Tibial artery (tissue), 4 donors: Measurements from ENCODE around the gene C1orf210.

Source experiments
- DNase-seq, 2 donors: peaks; one replicate each; pipeline ENCODE4 v3.0.0-alpha.2; 2019
- H3K27ac ChIP-seq, 2 donors: fragments of 200-600 bp; sonication (generic) in 1 of 2; 1 replicate in 1 of 2; 2 replicates in 1 of 2; pipeline ENCODE4 v1.5.1; 2018 to 2019; ENCODE audit warnings: mild to moderate bottlenecking in 1 of 2
- H3K27me3 ChIP-seq, 2 donors: fragments of 200-600 bp; sonication (generic) in 1 of 2; one replicate each; pipeline versions ENCODE4 v1.5.1 to v1.6.0; 2016 to 2019
- H3K36me3 ChIP-seq, 3 donors: fragments of 200-600 bp; sonication (generic) in 2 of 3; one replicate each; pipeline ENCODE4 v1.5.1; 2016 to 2019; ENCODE audit warnings: mild to moderate bottlenecking in 2 of 3
- H3K4me1 ChIP-seq, 4 donors: fragments of 200-600 bp; sonication (generic) in 2 of 4; 1 replicate in 3 of 4; 2 replicates in 1 of 4; pipeline ENCODE4 v1.5.1; 2016 to 2019
- H3K4me3 ChIP-seq, 2 donors: fragments of 200-600 bp; sonication (generic) in 1 of 2; 1 replicate in 1 of 2; 2 replicates in 1 of 2; pipeline ENCODE4 v1.5.1; 2018 to 2019; ENCODE audit warnings: mild to moderate bottlenecking in 2 of 2
- H3K9me3 ChIP-seq, 3 donors: fragments of 200-600 bp; sonication (generic) in 1 of 3; one replicate each; pipeline ENCODE4 v1.5.1; 2016 to 2019
- CTCF ChIP-seq, 2 experiments: fragments of 200-600 bp in 1 of 2; fragments of 450-650 bp in 1 of 2; IDR thresholded peaks; one replicate each; pipeline ENCODE4 v1.5.1; 2017 to 2019; ENCODE audit warnings: antibody characterized with exemption in 2 of 2, mild to moderate bottlenecking in 1 of 2, moderate library complexity in 1 of 2
- intact Hi-C: fragments of 100-400 bp; cut with DNase I; formaldehyde crosslinking; loops from one replicate; pipeline ENCODE4 v1.15.0; 2023; ENCODE audit warnings: low total_unique reads

Gene C1orf210

GRCh38 chr1:43253173-43253572 lies 32.2 kb downstream of the C1orf210 start:
- H3K9me3 ChIP-seq = no peaks in the 10 kb centered on the region
- H3K27ac ChIP-seq = no peak overlapping the region
- H3K4me1 ChIP-seq = no peaks in the 10 kb centered on the region
- H3K27me3 ChIP-seq = no peaks in the 10 kb centered on the region
- H3K4me3 ChIP-seq = no peak overlapping the region
- no peaks in the 10 kb centered on the region for H3K36me3 ChIP-seq
- intact Hi-C loops = no loop called here
- no peak for TF ChIP-seq CTCF (IDR thresholded peaks at IDR 0.05)
- peak in 1 of 2 donors; percentile 48 for DNase-seq

DNA sequence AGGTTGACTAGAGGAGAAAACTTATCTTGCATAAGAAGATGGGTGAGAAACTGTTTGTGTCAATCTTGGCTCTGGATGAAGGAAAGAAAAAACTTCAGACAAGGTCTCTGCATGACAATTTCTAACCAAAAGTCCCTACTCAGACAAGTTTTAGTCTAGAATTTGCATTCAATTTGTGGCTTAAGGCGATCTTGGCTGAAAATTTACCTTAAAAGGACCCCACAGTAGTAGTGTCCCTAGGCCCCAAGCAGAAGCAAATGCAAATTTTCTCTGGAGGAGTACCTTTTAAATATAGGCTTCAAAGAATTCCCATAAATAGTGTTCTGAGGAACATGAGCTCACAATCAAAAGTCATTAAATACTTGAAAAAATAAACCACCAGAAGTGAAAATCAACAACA lies 33.2 kb downstream of the C1orf210 start:
- TF ChIP-seq CTCF (IDR thresholded peaks at IDR 0.05) = no peak
- H3K36me3 ChIP-seq = no peaks in the 10 kb centered on the region
- H3K4me3 ChIP-seq = no peak overlapping the region
- H3K27me3 ChIP-seq = no peaks in the 10 kb centered on the region
- no peak for DNase-seq
- no peak overlapping the region for H3K27ac ChIP-seq
- H3K9me3 ChIP-seq = no peaks in the 10 kb centered on the region
- no peaks in the 10 kb centered on the region for H3K4me1 ChIP-seq
- intact Hi-C loops = no loop called here

DNA sequence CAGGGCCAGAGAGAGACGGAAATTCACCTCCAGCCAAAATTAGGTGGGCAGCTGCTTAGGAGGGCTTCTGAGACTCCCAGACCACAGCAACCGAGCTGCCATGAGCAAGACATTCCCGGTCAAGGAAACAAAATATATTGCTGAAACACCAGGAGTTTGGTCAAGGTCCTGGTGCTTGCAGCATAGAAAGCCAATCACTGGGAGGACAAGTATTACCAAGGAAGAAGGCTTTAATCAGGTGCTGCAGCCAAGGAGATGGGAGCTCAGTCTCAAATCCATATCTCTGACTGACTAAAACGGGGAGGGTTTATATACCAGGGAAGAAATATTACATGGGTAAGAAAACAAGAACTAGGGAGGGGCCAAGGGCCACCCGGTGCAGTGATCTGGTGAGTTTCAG lies 34.4 kb downstream of the C1orf210 start:
- H3K4me1 ChIP-seq = no peaks in the 10 kb centered on the region
- H3K36me3 ChIP-seq = no peaks in the 10 kb centered on the region
- TF ChIP-seq CTCF (IDR thresholded peaks at IDR 0.05) = no peak
- intact Hi-C loops = no loop called here
- no peak overlapping the region for H3K27ac ChIP-seq
- H3K4me3 ChIP-seq = no peak overlapping the region
- H3K27me3 ChIP-seq = no peaks in the 10 kb centered on the region
- no peaks in the 10 kb centered on the region for H3K9me3 ChIP-seq
- DNase-seq = peak in 1 of 2 donors; percentile 15

DNA sequence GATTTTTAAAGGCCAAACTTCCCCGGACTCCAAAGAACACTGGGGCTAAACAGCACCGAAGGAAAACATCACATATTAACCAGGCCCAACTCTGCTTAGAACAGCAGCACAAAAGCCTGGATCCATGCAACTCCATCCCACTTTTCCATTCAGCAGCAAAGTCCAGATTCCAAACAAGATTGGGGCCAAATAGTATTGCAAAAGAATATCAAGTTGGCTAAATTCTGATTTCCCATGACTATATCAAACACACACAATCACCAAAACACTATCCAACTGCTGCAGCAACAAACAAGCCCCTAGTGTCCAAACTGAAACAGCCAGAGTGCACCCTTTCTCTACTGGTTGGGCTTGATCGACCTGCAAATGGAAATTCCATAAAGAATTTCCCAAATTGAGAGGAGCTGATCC lies 35.0 kb downstream of the C1orf210 start:
- peak in 1 of 2 donors; percentile 6 for DNase-seq
- no peak for TF ChIP-seq CTCF (IDR thresholded peaks at IDR 0.05)
- Histone ChIP-seq H3K27ac (no peak overlapping the region), H3K36me3 (no peaks in the 10 kb centered on the region), H3K9me3 (no peaks in the 10 kb centered on the region), H3K4me3 (no peak overlapping the region), H3K27me3 (no peaks in the 10 kb centered on the region), H3K4me1 (no peaks in the 10 kb centered on the region)
- intact Hi-C loops = no loop called here

GRCh38 chr1:43247256-43247921 lies 38.0 kb downstream of the C1orf210 start:
- no peaks in the 10 kb centered on the region for H3K4me1 ChIP-seq
- DNase-seq = no peak
- intact Hi-C loops = no loop called here
- no peak overlapping the region for H3K4me3 ChIP-seq
- H3K27me3 ChIP-seq = no peaks in the 10 kb centered on the region
- no peaks in the 10 kb centered on the region for H3K36me3 ChIP-seq
- H3K9me3 ChIP-seq = no peaks in the 10 kb centered on the region
- no peak overlapping the region for H3K27ac ChIP-seq
- TF ChIP-seq CTCF (IDR thresholded peaks at IDR 0.05) = no peak
